Astrocyte (in vitro differentiated cells and primary cell): ENCODE measurements around the gene TAAR9. TPM values are rescaled to one million over a fixed set of nuclear protein-coding genes. Genes with fewer than 3 reads are reported as not detected.

Source experiments
- DNase-seq: peaks from one replicate; pipeline ENCODE4 v3.0.0-alpha.2; 2010; ENCODE audit warnings: low read depth
- FAIRE-seq: peaks from 2 replicates; lab custom pipeline; 2011; peaks lifted over from hg19 to GRCh38; lab: Jason Lieb, UNC
- H2AFZ ChIP-seq: 2 replicates; pipeline ENCODE4 v1.6.0; 2012; ENCODE audit warnings: low read depth, low read length, inconsistent platforms
- H3K27ac ChIP-seq: 2 replicates; pipeline ENCODE4 v1.5.1; 2011; ENCODE audit warnings: low read depth, low read length, inconsistent platforms
- H3K27me3 ChIP-seq: 2 replicates; pipeline ENCODE4 v1.6.0; 2011; ENCODE audit warnings: low read length, inconsistent platforms; ENCODE audit not compliant: insufficient read depth
- H3K36me3 ChIP-seq: 2 replicates; pipeline ENCODE4 v1.5.1; 2011; ENCODE audit warnings: low read length, inconsistent platforms; ENCODE audit not compliant: insufficient read depth
- H3K4me1 ChIP-seq: 2 replicates; pipeline ENCODE4 v1.5.1; 2011; ENCODE audit warnings: low read length, inconsistent platforms; ENCODE audit not compliant: insufficient read depth
- H3K4me2 ChIP-seq: 2 replicates; pipeline ENCODE4 v1.6.0; 2012; ENCODE audit warnings: low read length, inconsistent platforms
- H3K4me3 ChIP-seq: 2 replicates; pipeline ENCODE4 v1.5.1; 2011; ENCODE audit warnings: low read depth, mild to moderate bottlenecking, low read length, inconsistent platforms; ENCODE audit not compliant: insufficient read depth
- H3K79me2 ChIP-seq: 2 replicates; pipeline ENCODE4 v1.6.0; 2012; ENCODE audit warnings: mild to moderate bottlenecking, low read length, inconsistent platforms; ENCODE audit not compliant: insufficient read depth
- H3K9ac ChIP-seq: 2 replicates; pipeline ENCODE4 v1.6.0; 2012; ENCODE audit warnings: mild to moderate bottlenecking, low read length, inconsistent platforms
- H3K9me3 ChIP-seq: 2 replicates; pipeline ENCODE4 v1.5.1; 2012; ENCODE audit warnings: low read depth, mild to moderate bottlenecking, low read length, inconsistent platforms; ENCODE audit not compliant: insufficient read depth
- H4K20me1 ChIP-seq: 2 replicates; pipeline ENCODE4 v1.6.0; 2012; ENCODE audit warnings: low read length, inconsistent platforms; ENCODE audit not compliant: insufficient read depth
- H3K27ac Mint-ChIP-seq: one replicate; pipeline ENCODE4 v1.8.0; 2021; ENCODE audit warnings: mild to moderate bottlenecking, mixed read lengths; ENCODE audit not compliant: unreplicated experiment
- H3K27me3 Mint-ChIP-seq: one replicate; pipeline ENCODE4 v1.8.0; 2021; ENCODE audit warnings: low read depth, mixed read lengths; ENCODE audit not compliant: unreplicated experiment
- H3K36me3 Mint-ChIP-seq: one replicate; pipeline ENCODE4 v1.8.0; 2021; ENCODE audit warnings: low read depth, mixed read lengths; ENCODE audit not compliant: unreplicated experiment
- H3K4me1 Mint-ChIP-seq: one replicate; pipeline ENCODE4 v1.8.0; 2021; ENCODE audit warnings: low read depth, mixed read lengths; ENCODE audit not compliant: unreplicated experiment
- H3K4me3 Mint-ChIP-seq: one replicate; pipeline ENCODE4 v1.8.0; 2021; ENCODE audit warnings: mild to moderate bottlenecking, moderate library complexity, mixed read lengths; ENCODE audit not compliant: unreplicated experiment
- H3K9me3 Mint-ChIP-seq: one replicate; pipeline ENCODE4 v1.8.0; 2021; ENCODE audit warnings: mild to moderate bottlenecking, mixed read lengths; ENCODE audit not compliant: unreplicated experiment
- CTCF ChIP-seq: IDR thresholded peaks from 2 replicates; pipeline ENCODE4 v1.5.1; 2011; ENCODE audit warnings: low read depth, mild to moderate bottlenecking, inconsistent platforms, low read length, moderate library complexity; ENCODE audit not compliant: insufficient read depth
- EZH2 ChIP-seq: IDR thresholded peaks from 2 replicates; pipeline ENCODE4 v1.6.1; 2012; ENCODE audit warnings: mild to moderate bottlenecking, low read length, inconsistent platforms; ENCODE audit not compliant: insufficient read depth
- total RNA-seq: library from RNA; stranded (reverse); gene quantifications from 2 replicates; pipeline ENCODE4 v1.2.1, GENCODE V29; 2021

TAAR9 gene
- total RNA-seq, 1 donor from 2014 or later: not detected

DNA sequence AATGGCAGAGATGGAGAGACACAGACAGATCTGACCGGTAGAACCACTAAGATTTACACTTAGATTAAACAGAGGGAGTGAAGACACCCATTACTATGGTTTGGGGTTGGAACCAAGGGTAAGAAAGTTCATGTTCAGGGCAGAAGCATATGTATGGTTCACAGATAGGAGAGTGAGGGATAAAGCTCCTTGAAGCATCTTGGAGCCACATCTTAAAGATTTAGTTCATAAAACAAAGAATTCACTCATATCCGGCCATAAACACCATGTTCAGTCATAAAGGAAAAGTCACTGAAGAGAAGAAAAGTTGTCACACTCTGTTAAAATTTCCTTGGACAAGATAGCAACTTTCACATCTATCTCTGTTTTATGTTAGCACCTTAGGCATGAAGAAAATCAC is 43.1 kb upstream of the TAAR9 start:
- H3K36me3 Mint-ChIP-seq: peaks cover 12% of the 10 kb centered on the region
- FAIRE-seq: no peak

DNA sequence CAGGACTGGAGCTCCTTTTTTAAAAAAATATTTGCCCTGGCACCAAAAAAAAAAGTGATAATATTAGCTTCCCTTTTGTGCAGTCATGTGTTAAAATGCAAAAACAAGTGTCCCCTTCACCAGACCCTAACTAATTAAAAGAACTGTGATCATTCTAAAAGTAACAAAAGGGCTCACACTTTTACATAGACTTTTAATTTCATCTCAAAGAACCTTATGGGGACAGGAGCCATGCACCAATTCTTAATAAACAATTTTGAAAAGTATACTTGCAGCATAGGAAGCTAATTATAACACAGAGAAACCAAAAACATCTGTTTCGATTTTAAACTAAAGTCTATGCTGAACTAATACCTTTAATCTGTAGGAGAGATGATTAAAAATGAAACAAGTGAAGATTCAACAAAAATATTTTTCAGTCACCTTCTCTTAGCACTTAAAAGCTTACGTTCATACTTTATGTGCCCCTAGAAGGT is 42.4 kb upstream of the TAAR9 start:
- no peak overlapping the region for H3K4me3 ChIP-seq
- TF ChIP-seq EZH2 (no peak), CTCF (no peak)
- no peak overlapping the region for H2AFZ ChIP-seq
- Mint-ChIP-seq H3K9me3 (peaks cover 8% of the 10 kb centered on the region), H3K4me3 (no peak overlapping the region), H3K27ac (no peak overlapping the region), H3K4me1 (peaks cover 2% of the 10 kb centered on the region), H3K36me3 (peaks cover 13% of the 10 kb centered on the region), H3K27me3 (no peaks in the 10 kb centered on the region)
- no peak overlapping the region for H3K4me2 ChIP-seq
- H3K27ac ChIP-seq: no peak overlapping the region
- FAIRE-seq (no peak), DNase-seq (no peak)
- no peaks in the 10 kb centered on the region for H3K36me3 ChIP-seq
- H3K4me1 ChIP-seq: peaks cover 5% of the 10 kb centered on the region
- H3K9ac ChIP-seq: no peak overlapping the region
- no peaks in the 10 kb centered on the region for H3K27me3 ChIP-seq
- H3K9me3 ChIP-seq: no peaks in the 10 kb centered on the region
- peaks cover 37% of the 10 kb centered on the region for H3K79me2 ChIP-seq
- H4K20me1 ChIP-seq: peaks cover 41% of the 10 kb centered on the region

More for the DNA sequence above, 43.1 kb upstream of the TAAR9 start:
- Mint-ChIP-seq H3K27ac (no peak overlapping the region), H3K4me1 (peaks cover 2% of the 10 kb centered on the region), H3K9me3 (peaks cover 8% of the 10 kb centered on the region), H3K4me3 (no peak overlapping the region), H3K27me3 (no peaks in the 10 kb centered on the region)
- no peak overlapping the region for H3K9ac ChIP-seq
- no peaks in the 10 kb centered on the region for H3K27me3 ChIP-seq
- no peak overlapping the region for H2AFZ ChIP-seq
- no peak overlapping the region for H3K4me2 ChIP-seq
- TF ChIP-seq EZH2 (no peak), CTCF (no peak)
- peaks cover 48% of the 10 kb centered on the region for H4K20me1 ChIP-seq
- H3K79me2 ChIP-seq: peaks cover 43% of the 10 kb centered on the region
- H3K9me3 ChIP-seq: no peaks in the 10 kb centered on the region
- H3K27ac ChIP-seq: no peak overlapping the region
- no peaks in the 10 kb centered on the region for H3K36me3 ChIP-seq
- no peak for DNase-seq
- H3K4me1 ChIP-seq: peaks cover 5% of the 10 kb centered on the region
- no peak overlapping the region for H3K4me3 ChIP-seq

DNA sequence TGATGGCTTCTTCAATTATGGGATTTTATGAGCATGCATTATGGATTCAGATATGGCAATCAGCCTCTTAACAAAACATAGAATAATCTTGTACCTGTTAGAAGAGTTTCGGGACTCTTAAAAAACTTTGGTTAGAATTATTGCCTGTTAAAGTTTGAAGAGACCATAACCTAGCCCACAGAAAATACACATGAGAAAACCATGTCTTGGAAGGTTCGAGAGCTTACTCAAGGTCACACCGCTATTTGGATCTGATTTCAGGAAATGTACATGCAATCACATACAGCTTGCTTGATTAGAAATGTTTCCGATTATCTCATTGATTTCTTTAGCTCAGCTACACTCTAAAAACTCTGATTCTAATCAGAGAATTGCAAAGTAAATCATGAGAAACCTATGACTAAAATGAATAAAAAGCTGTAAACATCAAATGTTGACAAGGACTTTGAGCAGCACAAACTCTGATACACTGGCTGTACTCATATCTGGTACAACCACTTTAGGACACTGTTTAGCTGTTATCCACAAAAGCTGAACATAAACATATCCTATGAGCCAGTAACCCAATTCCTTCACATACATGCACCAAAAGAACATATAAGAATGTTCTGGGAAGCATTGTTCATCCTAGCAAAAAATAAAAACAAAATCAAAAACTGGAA is 41.4 kb upstream of the TAAR9 start:
- H3K36me3 ChIP-seq: no peaks in the 10 kb centered on the region
- H3K27me3 Mint-ChIP-seq: no peaks in the 10 kb centered on the region
- H2AFZ ChIP-seq: no peak overlapping the region
- no peaks in the 10 kb centered on the region for H3K9me3 ChIP-seq
- peaks cover 8% of the 10 kb centered on the region for H3K9me3 Mint-ChIP-seq
- TF ChIP-seq EZH2 (no peak), CTCF (no peak)
- no peak overlapping the region for H3K9ac ChIP-seq
- peaks cover 31% of the 10 kb centered on the region for H4K20me1 ChIP-seq
- no peaks in the 10 kb centered on the region for H3K27me3 ChIP-seq
- H3K27ac ChIP-seq: no peak overlapping the region
- H3K4me3 Mint-ChIP-seq: no peak overlapping the region
- H3K79me2 ChIP-seq: peaks cover 31% of the 10 kb centered on the region
- H3K4me1 Mint-ChIP-seq: peaks cover 2% of the 10 kb centered on the region
- H3K4me2 ChIP-seq: no peak overlapping the region
- no peaks in the 10 kb centered on the region for H3K4me1 ChIP-seq
- no peak overlapping the region for H3K27ac Mint-ChIP-seq
- no peak overlapping the region for H3K4me3 ChIP-seq
- peaks cover 16% of the 10 kb centered on the region for H3K36me3 Mint-ChIP-seq
- FAIRE-seq (no peak), DNase-seq (no peak)
